GM23338 (cell line): ENCODE data around the gene AHSP.

Experiments
- CTCF ChIP-seq, 2 experiments: fragments of 200-600 bp in 1 of 2; sonication (generic) in 1 of 2; conservative IDR thresholded peaks; 2 replicates each; pipeline versions ENCODE4 v1.5.1 to v1.6.1; 2016 to 2017; ENCODE audit warnings: antibody characterized with exemption in 2 of 2, low read depth in 2 of 2, mild to moderate bottlenecking in 2 of 2, moderate library complexity in 1 of 2
- EZH2 ChIP-seq: fragments of 200-600 bp; sonication (generic); IDR thresholded peaks from one replicate; pipeline ENCODE4 v1.8.0; 2017; ENCODE audit warnings: antibody characterized with exemption, mild to moderate bottlenecking, low read depth; ENCODE audit not compliant: unreplicated experiment
- POLR2AphosphoS5 ChIP-seq: IDR thresholded peaks from 2 replicates; pipeline ENCODE4 v1.6.1; 2016; ENCODE audit warnings: antibody characterized with exemption, low read depth

- TF ChIP-seq EZH2 (no peak), POLR2AphosphoS5 (no peak), CTCF (conservative IDR thresholded peaks at IDR 0.05; ENCODE audit: low read depth in 2 of 2) (no peak)
These were observed 25.7 kb upstream of the AHSP start for GRCh38 chr16:31501966-31502348.
